HG03469 (cell line): ENCODE measurements around the gene RNF14.
"Not testable (repeated sequence)": the region's sequence is repeated elsewhere in the genome, so short reads cannot be mapped to it uniquely, and the experiment has no call there.

Source experiments
- ATAC-seq: cut with Tn5 transposase; IDR thresholded peaks from one replicate; pipeline ENCODE4 v1.9.1; 2021; ENCODE audit warnings: mild to moderate bottlenecking, moderate library complexity, moderate number of reproducible peaks; ENCODE audit not compliant: unreplicated experiment

The RNF14 gene

GRCh38 chr5:141968914-141969608 lies at the start of gene RNF14:
Gene RNF14 (plus strand): TSS chr5:141969105. CDS start chr5:141973589, 4,484 bp downstream.
- peak; percentile 85 for ATAC-seq

- no peak for ATAC-seq
Observed at GRCh38 chr5:141919218-141920119, 49.4 kb upstream of the RNF14 start.

GRCh38 chr5:141920771-141921170 lies 48.1 kb upstream of the RNF14 start:
- ATAC-seq: no peak

- ATAC-seq: not testable (repeated sequence)
Observed at GRCh38 chr5:141922827-141923447, 46.0 kb upstream of the RNF14 start.

- ATAC-seq: peak; percentile 94
Observed at GRCh38 chr5:141923448-141924313, 45.2 kb upstream of the RNF14 start, which contains the start of gene DELE1. Gene DELE1 (plus strand): TSS chr5:141923871. CDS start chr5:141923942, 71 bp downstream.

GRCh38 chr5:141926434-141926833 lies 42.5 kb upstream of the RNF14 start:
- no peak for ATAC-seq

GRCh38 chr5:141928051-141928450 lies 40.9 kb upstream of the RNF14 start:
- ATAC-seq: no peak

GRCh38 chr5:141929398-141930058 lies 39.4 kb upstream of the RNF14 start:
- no peak for ATAC-seq

- no peak for ATAC-seq
Observed at GRCh38 chr5:141931694-141932093, 37.2 kb upstream of the RNF14 start.

- no peak for ATAC-seq
Observed at GRCh38 chr5:141933151-141933550, 35.8 kb upstream of the RNF14 start.

- no peak for ATAC-seq
Observed at GRCh38 chr5:141934099-141934844, 34.6 kb upstream of the RNF14 start.

GRCh38 chr5:141935538-141935937 lies 33.4 kb upstream of the RNF14 start:
- no peak for ATAC-seq

- ATAC-seq: no peak
Observed at GRCh38 chr5:141940695-141941271, 28.1 kb upstream of the RNF14 start.

- ATAC-seq: no peak
Observed at GRCh38 chr5:141941307-141941706, 27.6 kb upstream of the RNF14 start.

GRCh38 chr5:141941779-141942178 lies 27.1 kb upstream of the RNF14 start:
- no peak for ATAC-seq

GRCh38 chr5:141942185-141942857 lies 26.6 kb upstream of the RNF14 start:
- ATAC-seq: no peak

GRCh38 chr5:141944076-141944475 lies 24.8 kb upstream of the RNF14 start:
- no peak for ATAC-seq

- no peak for ATAC-seq
Observed at GRCh38 chr5:141945511-141946051, 23.3 kb upstream of the RNF14 start.
